Adrenal gland (tissue), 12 donors: ENCODE data around the gene VEGFC. TPM values are rescaled to one million over a fixed set of nuclear protein-coding genes. Genes with fewer than 3 reads are reported as not detected.

ENCODE experiments used
- DNase-seq, 7 donors: peaks; one replicate each; pipeline ENCODE4 v3.0.0-alpha.2; 2019 to 2020
- H3K27ac ChIP-seq, 5 donors: fragments of 200-600 bp; sonication (generic) in 4 of 5; 1 replicate in 3 of 5; 2 replicates in 2 of 5; pipeline versions ENCODE4 v1.5.1 to v1.8.0; 2016 to 2020; ENCODE audit warnings: mild to moderate bottlenecking in 1 of 5
- H3K27me3 ChIP-seq: fragments of 200-600 bp; 2 replicates; pipeline ENCODE4 v1.8.0; 2021
- H3K36me3 ChIP-seq, 2 donors: fragments of 200-600 bp; replicated peaks in 1 of 2; 1 replicate in 1 of 2; 2 replicates in 1 of 2; pipeline versions ENCODE4 v1.5.1 to v1.8.0; 2018 to 2022
- H3K4me1 ChIP-seq, 2 donors: fragments of 200-600 bp; replicated peaks in 1 of 2; 1 replicate in 1 of 2; 2 replicates in 1 of 2; pipeline versions ENCODE4 v1.5.1 to v1.8.0; 2018 to 2021
- H3K4me3 ChIP-seq, 4 donors: fragments of 200-600 bp; sonication (generic) in 3 of 4; one replicate each; pipeline ENCODE4 v1.5.1; 2016 to 2018
- H3K9me3 ChIP-seq, 3 donors: fragments of 200-600 bp; sonication (generic) in 1 of 3; replicated peaks in 1 of 3; 1 replicate in 2 of 3; 2 replicates in 1 of 3; pipeline versions ENCODE4 v1.5.1 to v1.8.0; 2016 to 2021
- CTCF ChIP-seq, 6 experiments: fragments of 450-650 bp in 4 of 6; fragments of 200-600 bp in 2 of 6; sonication (generic) in 1 of 6; IDR thresholded peaks; 1 replicate in 5 of 6; 2 replicates in 1 of 6; pipeline versions ENCODE4 v1.5.1 to v1.8.0; 2016 to 2021; ENCODE audit warnings: antibody characterized with exemption in 6 of 6, mild to moderate bottlenecking in 2 of 6, moderate library complexity in 1 of 6
- POLR2A ChIP-seq, 2 donors: fragments of 450-650 bp; IDR thresholded peaks; one replicate each; pipeline ENCODE4 v1.6.1; 2017; ENCODE audit warnings: antibody characterized with exemption in 2 of 2, mild to moderate bottlenecking in 2 of 2, moderate library complexity in 1 of 2
- WGBS, 4 donors: extraction: QIAGEN DNeasy Blood & Tissue Kit in 2 of 4; methylation state at CpG; one replicate each; pipeline versions ENCODE4 v1.1.5 to v1.1.7; 2013 to 2017; 5-methylcytosine and 5-hydroxymethylcytosine counted together
- intact Hi-C, 2 donors: fragments of 100-400 bp; cut with DNase I; formaldehyde crosslinking; loops; one replicate each; pipeline versions ENCODE4 v1.14.1 to v1.15.0; 2022 to 2023
- polyA plus RNA-seq, 3 donors: library from polyadenylated mRNA; stranded (reverse); fragments of 200-250 nt in 2 of 3; fragments of 350-450 nt in 1 of 3; fragmentation: Illumina TruSeq in 1 of 3; extraction: RNeasy Lipid Tissue Mini Kit (QIAGEN cat#74804) in 1 of 3; gene quantifications; one replicate each; pipeline ENCODE4 v1.2.3, GENCODE V29; 2013 to 2014
- total RNA-seq, 9 donors: library from RNA; depleted of rRNA in 4 of 9; stranded (reverse); fragments of >200 nt in 4 of 9; fragments of 120-200 nt in 1 of 9; fragmentation: NEBNext Ultra II Directional in 1 of 9; extraction: Animal tissue kit (Norgen Biotek cat#: 25700) in 1 of 9; gene quantifications; one replicate each; pipeline versions ENCODE4 v1.1.0 to v1.2.4, GENCODE V29; 2013 to 2023
- donor health status: healthy with polysubstance abuse.
- donor health status: Bipolar disorder and iron deficiency.
- donor health status: DM: yes; HTN: yes; CAD: no.
- donor health status: DM: no; HTN: no; CAD: no.
- donor health status: DM: no; HTN: no; CAD: no.
- donor health status: DM: yes; HTN: yes; CAD: no.

The VEGFC gene
- total and polyA plus RNA-seq, 12 donors = 2.9 to 30.7 (median 8.2) TPM

- no peak for DNase-seq
- WGBS, 4 donors = 42 to 53% (median 45%) methylated on average over 4 of the region's 4 CpGs
- H3K27ac ChIP-seq = no peak overlapping the region
- no peaks in the 10 kb centered on the region for H3K9me3 ChIP-seq
- intact Hi-C loops = no loop called here
- no peak overlapping the region for H3K4me3 ChIP-seq
- TF ChIP-seq POLR2A (IDR thresholded peaks at IDR 0.05) (no peak), CTCF (IDR thresholded peaks at IDR 0.05) (no peak)
- H3K4me1 ChIP-seq = no peaks in the 10 kb centered on the region
- H3K36me3 ChIP-seq = no peaks in the 10 kb centered on the region
- no peaks in the 10 kb centered on the region for H3K27me3 ChIP-seq
Observed at GRCh38 chr4:176833400-176834175, 40.9 kb upstream of the VEGFC start.

GRCh38 chr4:176830971-176831370 is 38.2 kb upstream of the VEGFC start:
- 70 to 78% (median 76%) methylated on average over 6 of the region's 6 CpGs for WGBS, 4 donors
- Histone ChIP-seq H3K4me1 (no peaks in the 10 kb centered on the region), H3K9me3 (no peaks in the 10 kb centered on the region), H3K36me3 (no peaks in the 10 kb centered on the region), H3K27ac (no peak overlapping the region), H3K4me3 (no peak overlapping the region), H3K27me3 (no peaks in the 10 kb centered on the region)
- DNase-seq = no peak
- intact Hi-C loops = no loop called here
- no peak for TF ChIP-seq POLR2A (IDR thresholded peaks at IDR 0.05)
- no peak for TF ChIP-seq CTCF (IDR thresholded peaks at IDR 0.05)

DNA sequence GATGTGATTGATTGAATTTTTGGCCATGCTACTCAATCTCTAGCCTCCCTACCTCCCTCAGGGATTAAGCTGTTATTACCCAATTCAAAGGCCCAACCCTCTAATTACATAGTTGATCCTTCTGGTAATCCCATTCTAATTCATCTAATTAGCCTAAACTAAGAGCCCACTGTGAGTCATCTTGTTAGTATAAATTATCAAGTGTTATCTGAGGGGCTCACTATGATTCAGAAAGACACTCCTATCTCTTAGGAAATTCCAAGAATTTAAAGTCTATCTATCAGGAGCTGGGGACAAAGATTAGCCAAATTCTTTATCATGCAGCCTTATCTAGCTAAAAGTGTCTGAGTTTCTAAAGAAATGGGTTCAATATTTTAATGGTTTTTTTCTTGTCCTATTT is 32.9 kb upstream of the VEGFC start:
- H3K4me1 ChIP-seq = no peaks in the 10 kb centered on the region
- H3K4me3 ChIP-seq = no peak overlapping the region
- no peak for DNase-seq
- TF ChIP-seq CTCF (IDR thresholded peaks at IDR 0.05) = no peak
- no peak for TF ChIP-seq POLR2A (IDR thresholded peaks at IDR 0.05)
- no peaks in the 10 kb centered on the region for H3K27me3 ChIP-seq
- H3K9me3 ChIP-seq = no peaks in the 10 kb centered on the region
- intact Hi-C loops = no loop called here
- H3K27ac ChIP-seq = no peak overlapping the region
- no peaks in the 10 kb centered on the region for H3K36me3 ChIP-seq

- no peaks in the 10 kb centered on the region for H3K4me1 ChIP-seq
- TF ChIP-seq POLR2A (IDR thresholded peaks at IDR 0.05) (no peak), CTCF (IDR thresholded peaks at IDR 0.05) (no peak)
- H3K36me3 ChIP-seq = no peaks in the 10 kb centered on the region
- no peaks in the 10 kb centered on the region for H3K27me3 ChIP-seq
- H3K27ac ChIP-seq = no peak overlapping the region
- no peak for DNase-seq
- intact Hi-C loops = no loop called here
- no peaks in the 10 kb centered on the region for H3K9me3 ChIP-seq
- no peak overlapping the region for H3K4me3 ChIP-seq
- WGBS, 4 donors = 73 to 83% (median 80%) methylated on average over 2 of the region's 2 CpGs
Observed at GRCh38 chr4:176824645-176825366, 32.1 kb upstream of the VEGFC start.
